GM12875 (cell line): ENCODE data around the gene NCBP2.

Source experiments
- H3K4me3 ChIP-seq: one replicate; pipeline ENCODE4 v1.5.1; 2011; ENCODE audit warnings: low read depth, low read length, control low read depth
- CTCF ChIP-seq: IDR thresholded peaks from 2 replicates; pipeline ENCODE4 v1.5.1; 2011; ENCODE audit warnings: low read depth, mild to moderate bottlenecking, control low read depth, inconsistent platforms, low read length, moderate library complexity, borderline replicate concordance; ENCODE audit not compliant: insufficient read depth

NCBP2 gene

DNA sequence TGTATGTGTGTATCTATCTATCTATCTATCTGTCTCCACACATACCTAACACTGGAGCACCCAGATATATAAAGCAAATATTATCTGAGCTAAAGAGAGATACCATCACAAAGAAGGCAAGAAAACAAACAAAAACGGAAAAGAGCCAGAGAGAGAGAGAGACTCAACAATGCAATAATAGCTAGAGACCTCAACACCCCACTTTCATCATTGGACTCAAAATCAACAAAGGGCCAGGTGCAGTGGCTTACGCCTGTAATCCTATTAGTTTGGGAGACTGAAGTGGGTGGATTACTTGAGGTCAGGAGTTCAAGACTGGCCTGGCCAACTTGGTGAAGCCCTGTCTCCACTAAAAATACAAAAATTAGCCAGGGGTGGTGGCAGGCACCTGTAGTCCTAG is 23.4 kb downstream of the NCBP2 start:
- H3K4me3 ChIP-seq, result no peak overlapping the region
- TF ChIP-seq CTCF, result no peak

GRCh38 chr3:196916995-196917394 is 25.3 kb downstream of the NCBP2 start:
- H3K4me3 ChIP-seq, result no peak overlapping the region
- no peak for TF ChIP-seq CTCF

- no peak for TF ChIP-seq CTCF
- no peak overlapping the region for H3K4me3 ChIP-seq
Observed at GRCh38 chr3:196916221-196916620, 26.1 kb downstream of the NCBP2 start.

- no peak for TF ChIP-seq CTCF
- no peak overlapping the region for H3K4me3 ChIP-seq
Observed at GRCh38 chr3:196915375-196915774, 27.0 kb downstream of the NCBP2 start.

- H3K4me3 ChIP-seq, result no peak overlapping the region
- TF ChIP-seq CTCF, result no peak
Observed at GRCh38 chr3:196914866-196915265, 27.5 kb downstream of the NCBP2 start.

- no peak overlapping the region for H3K4me3 ChIP-seq
- TF ChIP-seq CTCF, result no peak
Observed at GRCh38 chr3:196903740-196904139, 38.6 kb downstream of the NCBP2 start.

GRCh38 chr3:196902296-196902695 is 40.0 kb downstream of the NCBP2 start:
- no peak overlapping the region for H3K4me3 ChIP-seq
- TF ChIP-seq CTCF, result no peak
